Right hindlimb (tissue), 1 donor: ENCODE measurements around the gene RALGAPA2.

Source experiments
- DNase-seq: peaks from one replicate; pipeline ENCODE4 v3.0.0-alpha.2; 2018

RALGAPA2 gene

GRCh38 chr20:20454850-20455627, 257.4 kb downstream of the RALGAPA2 start:
- no peak for DNase-seq

- DNase-seq = no peak
These were observed 258.1 kb downstream of the RALGAPA2 start for GRCh38 chr20:20454367-20454766.

- DNase-seq = peak; percentile 79
These were observed 260.2 kb downstream of the RALGAPA2 start for GRCh38 chr20:20452254-20452676.

- DNase-seq = peak; percentile 39
These were observed 261.9 kb downstream of the RALGAPA2 start for GRCh38 chr20:20450521-20450920.

DNA sequence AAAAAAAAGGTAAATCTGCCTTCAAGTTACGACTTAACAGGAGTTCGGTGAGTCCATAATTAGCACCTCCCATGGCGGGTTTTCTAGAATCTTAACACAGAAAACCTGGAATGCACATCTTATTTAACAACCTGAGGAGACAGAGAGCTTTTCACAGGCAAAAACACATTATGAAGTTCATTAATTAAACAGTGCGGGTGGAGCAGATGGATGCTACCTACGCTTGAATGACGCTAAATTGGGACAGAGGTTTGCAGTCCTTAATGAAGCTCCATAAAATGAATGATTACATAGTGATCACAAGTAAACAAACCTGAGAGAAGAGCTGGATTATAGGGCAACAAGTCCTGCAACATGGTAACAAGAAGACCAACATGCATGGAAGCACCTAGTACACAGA, 263.6 kb downstream of the RALGAPA2 start:
- DNase-seq = no peak

DNA sequence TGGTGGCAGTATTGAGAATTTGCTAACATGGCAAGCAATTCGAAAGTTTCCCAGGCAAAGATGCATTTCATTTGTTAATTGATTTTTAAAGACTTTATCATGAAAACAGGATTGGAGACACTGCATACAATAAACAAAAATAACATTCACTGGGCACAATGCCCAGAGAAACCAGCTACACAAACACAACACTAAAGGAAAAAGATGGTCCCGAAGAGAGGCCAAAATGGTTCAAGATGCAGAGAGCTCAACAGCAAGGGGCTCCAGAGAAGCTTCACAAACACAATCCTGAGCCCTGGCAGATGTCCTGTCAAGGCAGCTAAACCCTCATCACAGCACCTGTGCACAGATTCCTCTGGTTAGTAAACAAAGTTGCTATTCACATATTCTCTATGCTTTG, 265.2 kb downstream of the RALGAPA2 start:
- no peak for DNase-seq

DNA sequence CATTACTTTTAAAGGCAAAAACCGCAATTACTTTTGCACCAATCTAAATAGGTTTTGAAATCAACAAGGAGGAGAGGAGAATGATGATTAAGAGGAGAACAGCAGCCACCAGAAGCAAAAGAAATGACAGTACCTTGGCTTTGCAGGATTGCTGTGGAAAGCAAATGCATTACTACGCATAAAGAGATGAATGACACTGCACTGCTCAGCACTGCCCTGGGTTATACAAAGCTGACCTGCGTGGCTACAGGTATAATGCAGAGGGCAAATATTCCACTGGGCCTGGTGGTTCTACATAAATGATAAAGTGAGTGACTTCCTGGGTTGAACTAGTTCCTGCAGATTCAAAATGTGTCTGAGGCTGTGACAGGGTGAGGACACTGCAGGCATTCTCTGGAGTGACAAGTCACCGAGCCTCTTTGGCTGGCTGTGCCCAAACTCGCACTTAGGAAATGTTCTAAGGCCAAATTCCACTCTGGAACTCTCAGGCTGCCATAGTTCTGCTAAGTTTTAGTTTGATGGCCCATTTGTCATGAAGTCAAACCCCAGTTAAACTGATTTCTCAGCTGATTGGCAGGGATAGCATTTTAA, 265.9 kb downstream of the RALGAPA2 start:
- no peak for DNase-seq

GRCh38 chr20:20446001-20446400, 266.4 kb downstream of the RALGAPA2 start:
- no peak for DNase-seq

GRCh38 chr20:20443504-20443903, 268.9 kb downstream of the RALGAPA2 start:
- no peak for DNase-seq

DNA sequence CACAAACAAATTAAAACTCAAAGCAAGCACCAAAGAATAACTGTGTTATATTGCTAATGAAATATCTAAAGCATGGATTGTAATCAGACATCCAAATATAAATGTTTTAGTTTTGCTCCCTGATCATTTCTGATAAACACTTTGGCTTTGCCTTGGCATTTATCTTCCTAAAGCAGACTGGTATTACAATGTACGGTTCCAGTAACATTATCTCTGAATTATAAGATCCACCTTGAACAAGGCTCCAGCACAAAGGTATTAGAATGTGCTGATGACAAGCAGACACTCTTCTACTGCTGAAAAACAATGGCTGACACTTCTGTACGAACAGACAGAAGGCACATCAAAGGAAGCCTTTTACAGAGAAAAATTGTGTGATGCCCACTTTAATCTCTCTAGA, 270.0 kb downstream of the RALGAPA2 start:
- no peak for DNase-seq

DNA sequence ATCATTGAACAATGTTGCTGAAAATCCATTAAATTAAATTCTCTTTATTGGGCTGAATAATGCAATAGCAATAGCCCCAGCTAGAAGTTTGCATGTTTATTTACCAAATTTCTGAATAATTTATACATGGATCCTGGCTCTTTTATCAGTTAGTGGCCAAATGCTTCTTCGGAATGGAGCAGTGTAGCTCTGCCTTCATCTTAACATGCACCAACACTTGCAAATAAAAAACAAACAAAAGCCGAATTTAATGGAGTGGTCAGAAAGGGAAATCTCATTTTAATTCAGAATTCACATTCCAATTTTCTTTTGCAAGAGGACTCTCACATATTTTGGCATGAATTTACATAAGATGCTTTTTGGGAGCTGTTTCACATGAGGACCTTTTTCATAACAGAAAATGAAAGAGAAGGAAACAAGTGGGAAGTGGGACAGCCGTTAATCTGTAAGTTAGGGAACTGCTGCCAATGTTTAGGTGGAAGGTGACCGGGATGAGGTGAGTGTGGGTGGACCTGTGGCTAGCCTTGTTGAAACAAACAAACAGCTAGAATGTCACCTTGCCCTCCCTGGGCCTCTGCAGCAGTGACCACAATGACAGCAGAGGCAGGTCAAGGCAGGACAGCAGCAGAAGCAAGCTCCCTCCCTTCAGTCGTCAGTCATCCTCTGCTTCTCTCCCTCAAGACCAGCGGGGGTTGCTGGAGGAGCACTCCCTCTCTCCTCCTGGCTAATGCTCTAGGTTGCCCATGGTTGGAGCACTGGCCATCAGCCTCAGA, 271.4 kb downstream of the RALGAPA2 start:
- no peak for DNase-seq

GRCh38 chr20:20440481-20440880, 272.0 kb downstream of the RALGAPA2 start:
- DNase-seq = no peak

- DNase-seq = no peak
These were observed 272.7 kb downstream of the RALGAPA2 start for GRCh38 chr20:20439602-20440190.

- DNase-seq = no peak
These were observed 275.1 kb downstream of the RALGAPA2 start for GRCh38 chr20:20437314-20437713.

GRCh38 chr20:20436689-20437088, 275.8 kb downstream of the RALGAPA2 start:
- no peak for DNase-seq

DNA sequence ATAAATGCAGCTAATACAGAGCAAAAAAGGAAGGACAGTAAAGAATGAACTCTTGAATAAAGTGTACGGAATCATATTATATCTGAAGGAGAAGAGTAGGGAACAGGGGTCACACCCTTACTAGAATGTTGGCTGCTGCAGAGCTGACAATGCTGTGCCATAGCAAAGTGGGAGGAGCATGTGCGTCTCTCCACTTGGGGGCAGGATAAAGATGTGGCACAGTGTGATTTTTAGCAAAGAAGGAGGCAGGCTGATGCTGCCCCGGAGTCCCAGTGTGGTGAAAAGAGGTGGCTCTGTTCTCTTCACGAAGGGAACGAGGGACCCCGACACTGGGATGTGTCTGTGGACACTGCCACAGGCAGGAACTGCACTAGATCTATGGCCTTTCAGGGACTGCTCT, 277.0 kb downstream of the RALGAPA2 start:
- DNase-seq = no peak

DNA sequence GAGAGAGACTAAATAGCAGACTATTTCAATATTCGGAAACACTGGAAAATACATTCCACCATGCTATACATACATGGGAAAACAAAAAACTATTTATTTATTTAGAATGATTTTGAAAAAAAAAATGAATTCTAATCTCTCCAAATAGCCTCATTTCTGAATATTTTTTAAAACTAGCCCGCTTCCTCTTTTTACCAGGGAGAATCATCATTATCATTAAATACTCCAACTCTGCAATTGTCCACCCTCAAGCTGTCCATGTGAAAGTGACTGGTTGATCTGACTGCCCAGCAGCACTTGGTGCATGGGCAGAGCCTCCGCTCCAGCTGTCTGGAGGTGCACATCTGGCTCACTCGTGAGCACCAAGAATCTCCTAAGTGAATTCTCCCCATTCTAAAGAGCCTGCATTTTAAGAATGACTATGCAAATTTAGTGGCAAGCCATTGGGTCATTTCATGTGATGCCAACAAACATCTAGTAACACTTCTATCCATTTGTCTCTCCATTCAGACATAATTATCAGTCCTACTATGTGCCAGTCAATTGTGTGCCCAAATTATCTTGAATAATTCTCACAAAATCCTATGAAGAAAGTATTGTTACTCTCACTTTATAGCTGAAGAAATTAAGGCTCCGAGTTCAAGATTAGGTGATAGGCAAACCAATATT, 279.7 kb downstream of the RALGAPA2 start:
- no peak for DNase-seq

GRCh38 chr20:20430066-20430465, 282.4 kb downstream of the RALGAPA2 start:
- no peak for DNase-seq

DNA sequence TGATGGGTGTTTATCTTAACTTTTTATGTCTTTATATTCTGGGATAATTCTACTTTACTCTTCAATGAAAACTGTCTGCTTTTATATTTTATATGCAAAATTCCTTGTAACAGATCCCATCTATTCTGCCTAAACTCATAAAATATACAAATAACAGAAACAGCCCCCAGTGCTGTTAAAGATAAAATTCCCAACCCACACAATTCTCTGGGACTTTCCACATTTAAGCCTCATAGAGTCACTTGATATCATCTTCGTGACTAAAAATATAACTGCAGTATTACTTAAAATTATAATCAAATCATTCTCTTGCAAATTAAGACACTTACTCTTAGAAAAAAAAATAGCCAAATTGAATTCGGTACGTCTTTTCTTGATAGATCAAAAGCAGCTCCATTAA, 284.4 kb downstream of the RALGAPA2 start:
- no peak for DNase-seq

DNA sequence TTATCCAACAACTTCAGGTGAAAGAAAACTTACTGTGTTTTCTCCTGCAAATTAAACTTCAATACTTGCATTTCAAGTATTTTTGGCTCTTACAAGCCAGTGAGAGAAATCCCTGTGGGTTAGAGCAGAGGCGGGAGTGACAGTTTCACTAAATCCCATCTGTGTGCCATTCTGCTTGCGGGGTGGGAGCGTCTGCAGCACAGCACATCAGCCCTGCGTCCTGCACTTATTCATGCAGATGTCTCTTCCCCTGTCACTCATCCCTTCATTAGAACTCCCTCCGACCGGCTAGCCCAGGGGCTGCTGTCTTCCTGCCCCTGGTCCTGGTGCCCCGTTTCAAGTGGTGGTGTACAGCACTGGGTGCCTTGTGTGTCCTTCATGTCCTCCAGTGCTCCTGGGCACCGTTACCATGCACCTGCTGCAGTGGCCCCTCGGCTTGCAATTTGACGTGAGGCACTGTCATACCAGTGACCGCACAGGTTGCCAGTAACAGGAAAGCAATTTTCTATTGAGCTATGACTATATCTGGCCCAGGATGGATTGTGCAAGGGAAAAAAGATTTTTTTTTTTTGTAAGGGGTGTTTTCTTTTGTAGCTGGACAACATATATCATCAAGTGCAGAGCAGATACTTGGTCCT, 285.1 kb downstream of the RALGAPA2 start:
- DNase-seq = no peak

DNA sequence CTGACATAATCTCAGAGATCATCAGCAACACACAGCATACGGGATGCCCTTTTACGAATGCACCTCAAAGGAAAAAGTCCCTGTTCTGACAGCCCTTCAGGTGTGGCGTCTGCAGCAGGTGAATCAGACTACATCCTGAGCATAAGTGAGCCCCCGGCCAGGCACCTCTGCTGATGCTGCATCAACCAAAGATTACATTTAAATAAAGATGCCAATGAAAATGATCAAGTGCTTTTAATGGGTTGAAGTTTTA, 285.9 kb downstream of the RALGAPA2 start:
- DNase-seq = no peak

DNA sequence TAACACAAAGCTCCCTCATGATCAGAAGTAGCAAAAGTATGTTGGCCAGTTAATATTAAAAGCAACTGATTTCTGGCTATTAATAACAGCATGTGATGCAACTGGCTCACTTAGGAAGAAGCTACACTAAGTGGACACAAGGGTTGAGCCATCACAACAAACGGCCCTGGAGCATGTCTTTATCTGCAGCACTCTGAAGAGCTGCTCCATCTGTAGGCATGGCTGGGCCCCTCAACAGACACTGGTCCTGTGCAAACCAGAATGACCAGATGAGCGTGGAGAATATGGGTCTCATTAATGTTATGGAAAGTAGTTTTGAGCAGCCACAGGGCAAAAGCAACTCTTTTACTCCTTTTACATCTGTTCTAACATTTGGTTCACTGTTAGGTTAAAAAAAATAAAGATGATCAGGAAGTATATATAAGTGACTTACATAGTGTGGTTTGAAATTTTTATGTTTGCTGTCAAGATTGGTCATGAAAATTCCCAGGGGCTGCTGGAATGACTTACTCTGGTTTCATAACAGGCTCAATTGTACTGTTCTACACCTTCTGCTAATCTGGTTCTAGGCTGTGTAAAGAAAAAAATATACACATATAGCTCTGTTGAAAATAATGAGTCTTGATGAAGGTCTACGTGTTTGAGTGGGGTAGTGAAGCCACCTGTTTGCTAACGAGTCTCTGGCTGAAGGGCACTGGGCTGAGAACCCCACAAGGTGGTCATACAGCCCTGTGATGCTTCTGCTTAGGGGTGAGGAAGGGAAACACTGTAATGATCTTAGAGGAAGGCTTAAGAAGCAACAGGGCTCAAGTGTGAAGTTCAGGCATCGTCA, 286.4 kb downstream of the RALGAPA2 start:
- DNase-seq = no peak
